Cerebellar nuclear complex (tissue), 1 donor: ENCODE results near the gene TUBA3C.

ENCODE experiments used
- DNase-seq, 2 experiments: peaks; one replicate each; lab custom pipeline; 2025; lab: John Stamatoyannopoulos, UW

TUBA3C gene

DNA sequence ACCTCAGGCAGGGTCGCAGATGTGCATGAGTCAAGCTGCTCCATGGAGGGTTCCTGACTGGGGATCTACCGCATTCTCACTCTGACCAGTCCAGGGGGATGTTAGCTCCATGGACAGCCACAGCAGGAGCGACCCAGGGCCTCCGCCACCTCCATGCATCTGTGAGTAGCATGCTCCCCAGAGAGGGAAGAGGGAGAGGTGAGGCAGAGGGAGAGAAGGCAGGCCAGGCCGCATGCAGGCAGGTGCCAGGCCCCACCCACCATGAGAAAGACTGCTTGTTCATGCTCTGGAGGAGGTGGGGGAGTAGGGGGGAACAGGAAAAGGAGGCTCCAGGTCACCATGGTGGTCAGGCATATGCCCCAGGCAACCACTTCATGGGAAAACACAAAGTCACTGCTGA, 20.3 kb downstream of the TUBA3C start:
- DNase-seq: no peak

DNA sequence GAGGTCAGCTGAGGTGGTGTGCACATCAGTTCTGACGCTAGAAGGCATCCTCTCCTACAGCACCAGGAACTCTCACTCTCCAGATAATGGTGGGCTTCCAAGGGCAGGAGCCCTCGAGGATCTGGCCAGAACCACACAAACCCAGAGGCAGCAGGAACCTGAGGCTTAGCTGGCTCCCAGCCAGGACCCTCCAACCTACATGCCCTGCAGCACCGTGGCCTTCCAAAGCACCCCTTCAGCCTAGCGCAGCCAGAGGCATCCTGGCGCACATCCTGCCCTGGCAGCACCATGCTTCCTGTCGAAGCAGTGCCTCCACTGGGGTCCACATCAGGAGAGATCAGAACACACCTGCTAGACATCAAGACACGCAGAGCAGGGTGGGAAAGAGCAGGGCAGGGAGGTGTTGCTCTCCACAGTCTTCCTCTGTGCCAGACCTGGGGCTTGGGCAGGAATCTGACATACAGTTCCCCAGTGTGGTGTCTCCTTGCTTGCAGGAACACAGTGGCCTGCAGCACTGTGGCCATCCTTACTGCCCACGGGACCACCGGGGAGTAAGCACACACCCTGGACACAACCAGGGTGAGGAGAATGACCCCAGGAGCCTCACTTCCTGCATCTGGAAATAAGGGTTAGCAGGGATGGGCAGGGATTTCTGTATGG, 21.7 kb downstream of the TUBA3C start:
- no peak for DNase-seq

DNA sequence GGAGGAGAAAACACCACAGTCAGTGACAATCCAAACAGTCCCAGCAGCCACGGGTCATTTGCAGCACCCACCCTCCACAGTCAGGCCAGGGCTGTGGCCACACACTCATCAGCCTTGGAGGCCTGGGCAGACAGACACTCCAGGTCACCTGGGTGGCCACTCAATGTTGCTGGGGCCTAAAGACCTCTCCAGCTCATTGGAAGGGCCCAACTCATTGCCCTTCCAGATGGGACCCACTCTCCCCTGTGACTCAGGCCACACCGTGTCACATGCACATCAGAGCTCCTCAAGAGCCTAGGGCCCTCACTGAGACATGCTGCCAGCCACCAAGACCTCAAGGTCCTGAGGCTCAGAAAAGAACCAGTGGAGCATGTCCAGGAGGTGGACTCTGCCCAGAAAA, 22.4 kb downstream of the TUBA3C start:
- no peak for DNase-seq

DNA sequence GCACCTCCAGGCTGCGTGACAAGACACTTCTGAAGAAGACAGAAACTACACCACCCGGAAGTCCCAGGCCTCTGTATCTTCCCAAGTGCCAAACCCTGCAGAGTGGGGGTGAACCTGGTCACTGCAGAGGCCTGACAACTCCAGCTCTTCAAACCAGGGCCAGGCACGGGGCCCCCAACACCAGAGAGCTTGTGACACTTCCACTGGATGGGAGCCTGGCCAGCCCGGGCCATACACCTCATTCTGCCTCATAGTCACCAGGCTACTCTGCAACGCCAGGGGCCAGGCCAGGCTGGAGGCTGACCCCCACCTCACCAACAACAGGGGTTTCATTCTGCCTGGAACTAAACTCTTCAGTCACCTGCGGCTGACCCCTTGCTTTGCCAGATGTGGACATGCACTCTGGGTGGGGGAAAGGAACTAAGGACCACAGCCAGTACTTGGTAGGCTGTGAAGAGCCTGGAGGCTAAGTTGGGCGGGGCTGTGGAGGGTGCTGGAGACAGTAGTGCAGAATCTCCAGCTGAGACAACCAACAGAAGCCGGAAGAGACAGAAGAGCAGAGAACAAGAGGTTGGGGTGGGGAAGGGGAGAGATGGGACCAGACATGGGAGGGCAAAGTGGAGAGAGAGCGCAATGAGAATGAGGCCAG, 23.0 kb downstream of the TUBA3C start:
- DNase-seq: no peak

DNA sequence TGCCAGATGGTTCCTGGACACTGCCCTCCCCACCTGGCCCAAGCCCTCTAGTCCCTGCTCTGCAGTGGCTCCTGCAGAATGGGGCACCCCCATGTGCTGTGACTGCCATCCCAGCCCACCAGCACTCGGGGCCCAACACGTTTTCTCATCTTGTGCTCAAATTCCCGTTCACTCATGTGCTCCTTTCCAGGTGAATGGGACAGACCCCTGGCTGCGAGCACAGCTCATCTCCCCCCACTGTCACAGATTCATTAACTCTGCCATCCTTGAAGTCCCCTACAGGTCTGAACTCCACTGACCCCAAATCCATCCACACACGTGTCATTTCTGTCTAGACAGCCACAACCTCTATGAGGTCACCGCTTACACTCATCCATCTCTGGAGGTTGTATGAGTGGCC, 23.6 kb downstream of the TUBA3C start:
- no peak for DNase-seq

DNA sequence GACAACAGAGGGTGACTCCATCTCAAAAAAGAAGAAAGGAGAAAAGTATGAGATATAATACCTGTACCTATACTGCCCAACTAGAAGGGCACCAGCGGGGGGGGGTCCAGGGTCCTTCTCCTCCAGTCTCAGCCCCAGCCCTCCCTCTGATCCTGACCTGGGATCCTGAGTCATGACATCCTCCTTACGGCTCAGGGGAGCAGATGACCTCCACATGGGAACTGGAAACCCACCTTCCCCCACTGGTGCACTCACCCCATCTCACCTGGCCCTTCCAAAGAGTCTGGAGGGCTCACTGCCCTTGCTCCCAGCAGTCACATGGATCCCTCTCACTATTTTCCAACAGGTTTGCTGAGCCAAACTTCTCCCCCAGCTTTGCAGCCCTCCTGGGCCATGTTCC, 24.2 kb downstream of the TUBA3C start:
- no peak for DNase-seq

DNA sequence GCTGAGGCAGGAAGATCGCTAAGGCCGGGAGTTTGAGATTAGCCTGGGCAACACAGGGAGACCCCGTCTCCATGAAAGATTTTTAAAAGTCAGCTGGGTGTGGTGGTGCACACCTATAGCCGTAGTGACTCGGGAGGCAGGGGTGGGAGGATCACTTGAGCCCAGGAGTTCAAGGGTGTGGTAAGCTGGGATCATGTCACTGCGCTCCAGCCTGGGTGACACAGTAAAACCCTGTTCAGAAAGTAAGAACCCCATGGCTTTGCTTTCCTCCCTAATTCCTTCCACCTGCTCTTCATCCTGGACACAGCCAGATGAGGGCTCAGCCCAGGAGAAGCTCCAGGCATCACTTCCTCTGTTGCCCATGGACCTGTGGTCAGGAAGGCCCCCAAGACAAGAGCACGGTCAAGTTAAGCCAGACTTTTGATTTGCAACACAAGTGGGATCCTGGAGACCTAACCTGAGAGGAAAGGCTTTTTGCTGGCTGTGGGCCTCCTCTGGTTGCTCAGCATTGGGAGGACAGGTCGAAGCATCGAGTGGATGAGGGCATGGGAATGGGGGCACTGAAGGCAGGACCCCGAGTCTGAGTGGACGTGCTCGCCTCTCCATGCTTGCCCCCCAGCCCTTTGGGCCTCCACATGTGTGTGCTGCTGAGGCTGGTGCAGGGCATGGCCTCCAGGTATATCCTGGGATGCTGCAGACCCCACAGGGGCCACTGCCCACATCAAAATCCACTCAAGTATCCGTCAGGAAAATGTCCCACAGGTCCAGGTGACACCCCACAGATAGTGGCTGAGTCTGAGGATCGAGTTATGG, 25.4 kb downstream of the TUBA3C start:
- DNase-seq: no peak

DNA sequence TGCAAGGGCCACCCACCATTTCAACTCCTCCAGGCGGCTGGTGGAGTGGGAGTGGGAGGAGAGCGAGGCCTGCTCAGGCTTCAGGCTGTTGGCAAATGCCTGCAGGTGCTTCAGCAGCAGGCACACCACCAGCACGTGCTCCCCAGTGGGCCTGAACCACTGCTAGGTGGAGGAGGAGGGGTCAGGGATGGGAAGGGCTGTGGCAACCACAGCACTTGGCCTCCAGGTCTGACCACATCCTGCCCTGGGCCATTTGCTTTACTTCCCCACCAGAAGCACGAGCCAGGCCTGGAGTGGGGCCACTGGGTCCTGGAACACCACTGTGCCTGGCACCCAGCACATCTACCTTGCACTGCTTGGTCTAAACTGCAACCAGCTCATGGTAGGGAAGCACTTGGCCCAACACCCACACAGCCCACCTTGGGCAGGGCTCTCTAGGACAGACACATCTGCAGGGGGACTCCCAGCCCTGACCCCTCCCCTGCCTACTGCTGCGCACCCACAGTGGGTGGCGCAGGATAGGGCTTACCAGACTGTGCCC, 26.2 kb downstream of the TUBA3C start:
- DNase-seq: no peak

DNA sequence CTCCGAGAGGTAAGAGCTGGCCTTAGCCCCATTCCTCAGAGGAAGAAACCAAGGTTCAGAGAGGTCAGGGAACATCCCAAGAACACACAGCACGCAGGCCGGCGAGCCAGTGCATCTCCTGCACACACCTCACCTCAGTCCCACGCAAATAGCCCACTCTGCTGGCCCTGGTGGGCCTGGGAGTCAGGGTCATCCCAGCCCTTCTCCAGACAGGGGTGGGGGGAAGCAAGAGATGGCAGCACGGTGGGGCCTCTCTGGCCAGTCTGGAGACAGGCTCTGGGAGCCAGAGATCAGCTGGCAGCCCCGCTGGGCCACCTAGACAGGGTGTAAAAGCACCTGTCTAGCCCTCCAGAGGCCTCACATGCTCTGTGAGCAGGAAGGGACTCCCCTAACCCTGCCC, 26.8 kb downstream of the TUBA3C start:
- DNase-seq: no peak

DNA sequence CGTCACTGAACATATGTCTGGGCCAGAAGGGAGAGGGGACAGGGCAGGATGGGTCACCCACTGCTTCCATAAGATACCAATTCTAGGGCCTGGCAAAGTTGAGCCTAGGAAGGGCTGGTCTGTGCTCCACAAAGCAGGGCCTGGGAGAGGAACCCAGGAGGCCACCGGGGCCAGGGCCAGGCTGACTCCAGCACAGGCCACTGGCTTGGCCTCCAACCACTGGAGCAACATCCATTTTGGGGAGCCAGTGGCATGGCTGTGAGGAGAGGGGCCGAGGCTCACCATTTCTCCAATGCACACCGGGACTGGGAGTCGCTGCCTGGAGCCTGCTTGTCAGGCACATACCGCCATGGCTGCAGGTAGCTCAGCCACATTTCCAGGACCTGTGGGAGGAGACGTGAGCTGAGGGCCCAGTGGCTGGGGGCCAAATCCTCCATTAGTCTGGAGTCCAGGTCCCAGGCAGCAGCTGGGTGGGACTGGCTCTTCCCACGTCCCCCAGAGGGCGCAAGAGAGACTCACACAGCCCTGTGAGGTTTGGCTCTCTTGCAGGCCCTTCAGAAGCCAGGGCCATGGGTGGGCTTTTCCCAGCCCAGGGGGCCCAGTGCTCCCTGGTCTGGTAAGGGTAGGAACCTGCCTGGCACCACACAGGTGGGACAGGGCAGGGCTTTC, 27.7 kb downstream of the TUBA3C start:
- DNase-seq: no peak

DNA sequence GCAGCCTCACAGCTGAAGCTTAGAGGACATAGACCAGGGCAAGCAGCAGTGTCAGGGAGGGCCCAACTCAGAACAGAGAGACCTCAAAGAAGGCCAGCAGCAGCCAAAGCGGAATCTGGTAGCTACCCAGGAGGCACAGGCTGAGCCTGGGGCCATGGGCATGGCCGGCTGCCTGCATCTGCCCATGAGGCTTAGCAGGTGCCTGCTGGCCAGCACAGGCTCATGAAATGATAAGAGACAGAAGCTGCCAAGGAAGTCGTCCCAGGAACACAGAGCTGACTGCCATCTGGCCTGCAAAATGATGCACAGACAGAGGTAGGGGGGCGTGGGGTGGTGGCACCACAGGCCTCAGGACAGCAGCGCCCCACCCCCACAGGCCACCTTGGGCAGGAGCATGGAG, 29.2 kb downstream of the TUBA3C start:
- DNase-seq: no peak

DNA sequence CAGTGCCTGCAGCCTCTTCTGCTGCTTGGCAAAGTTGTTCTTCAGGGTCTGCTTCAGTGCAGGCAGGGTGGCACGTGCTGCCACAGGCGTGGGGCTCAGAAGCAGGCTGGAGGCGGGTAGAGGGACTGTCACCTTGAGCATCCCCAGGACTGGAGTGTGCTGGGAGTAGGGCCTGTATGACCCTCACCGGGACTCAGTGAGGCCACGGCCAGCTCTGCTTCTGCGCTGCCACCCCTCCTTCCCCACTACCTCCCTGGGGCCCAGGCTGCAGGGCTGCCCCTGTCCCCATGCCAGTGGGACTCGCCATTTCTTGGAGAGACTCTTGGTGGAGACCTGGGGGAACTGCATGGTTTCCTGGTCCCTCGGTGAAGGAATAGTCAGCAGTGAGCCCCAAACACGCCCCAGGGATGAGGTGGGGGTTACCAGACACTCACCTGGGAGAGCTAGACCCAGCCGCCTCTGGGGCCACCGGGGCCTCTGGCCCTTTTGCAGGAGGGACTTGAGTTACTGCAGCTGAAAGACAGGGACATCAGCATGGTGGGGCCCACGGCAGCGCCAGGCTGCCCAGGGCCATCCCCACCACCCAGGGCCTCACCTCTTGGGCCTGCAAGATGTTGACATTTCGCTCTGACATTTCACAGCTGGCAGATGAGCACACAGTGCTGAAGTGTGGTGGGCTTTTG, 29.9 kb downstream of the TUBA3C start:
- no peak for DNase-seq

DNA sequence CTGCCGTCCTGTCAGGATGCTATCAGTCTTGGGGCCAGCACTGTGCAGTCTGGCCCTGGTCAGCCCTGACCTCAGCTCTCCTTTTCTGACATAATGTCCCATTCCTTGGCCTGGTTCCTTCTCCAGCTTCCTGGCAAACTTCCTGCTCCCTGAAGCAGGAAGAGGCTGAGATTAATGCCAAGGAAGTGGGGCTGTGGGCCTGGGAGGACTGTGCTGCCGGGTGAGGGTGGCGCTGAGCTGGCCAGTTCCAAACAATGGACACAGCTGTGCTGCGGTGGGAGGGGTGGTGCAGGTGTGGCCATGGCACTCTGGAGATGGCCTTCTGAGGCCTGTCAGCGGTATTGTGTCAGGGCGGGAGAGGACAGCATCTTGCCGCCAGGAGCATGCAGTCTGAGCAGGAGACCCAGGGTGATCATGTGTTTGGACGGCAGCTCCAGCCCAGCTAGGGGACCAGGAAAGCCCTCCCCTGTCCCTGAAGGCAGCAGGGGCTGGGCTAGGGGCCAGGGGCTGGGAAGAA, 30.9 kb downstream of the TUBA3C start:
- no peak for DNase-seq

DNA sequence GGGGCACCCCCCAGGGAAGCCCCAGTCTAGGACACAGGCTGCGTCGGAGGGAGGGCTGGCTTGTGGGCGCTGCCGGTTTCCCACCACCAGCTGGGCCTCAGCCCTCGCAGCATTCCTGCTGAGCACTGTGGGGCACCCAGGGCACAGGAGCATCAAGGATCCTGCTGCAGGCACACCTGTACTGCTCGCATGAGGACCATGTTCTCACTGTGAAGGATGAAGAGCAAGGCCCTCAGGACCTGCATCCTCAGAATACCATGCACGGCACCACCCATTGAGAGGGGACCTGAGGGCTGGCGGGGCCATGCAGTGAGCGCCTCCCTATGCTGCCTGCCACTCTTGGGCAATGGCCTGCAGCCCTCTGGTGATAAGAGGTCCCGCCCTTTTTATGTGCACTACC, 31.4 kb downstream of the TUBA3C start:
- no peak for DNase-seq

DNA sequence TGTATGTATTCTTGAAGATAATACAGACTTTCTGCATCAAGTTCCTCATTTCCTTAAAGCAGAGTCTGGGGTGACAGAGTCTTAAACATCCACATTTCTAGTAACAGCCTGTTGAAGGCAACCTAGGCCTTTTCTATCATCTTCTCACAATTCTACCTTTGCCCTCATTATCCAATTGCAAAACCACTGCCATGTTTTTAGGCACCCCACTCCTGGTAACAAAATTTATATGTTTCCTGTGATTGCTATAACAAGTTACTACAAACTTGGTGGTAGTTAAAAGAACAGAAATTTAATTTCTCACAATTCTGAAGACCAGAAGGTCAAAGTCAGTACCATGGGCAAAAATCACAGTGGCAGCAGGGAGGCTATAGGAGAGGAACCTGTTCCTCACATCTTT, 33.1 kb downstream of the TUBA3C start:
- no peak for DNase-seq
